GM23248 (cell line): ENCODE results near the gene ZNF616. TPM values are rescaled to one million over a fixed set of nuclear protein-coding genes. Genes with fewer than 3 reads are reported as not detected.
A peak's percentile ranks its signal among the peaks of the same experiment; 100 is the strongest.

Experiments
- DNase-seq: peaks from one replicate; pipeline ENCODE4 v3.0.0-alpha.2; 2015
- H2AFZ ChIP-seq: fragments of 200-600 bp; sonication (generic); 2 replicates; pipeline ENCODE4 v1.6.1; 2016; ENCODE audit warnings: antibody characterized with exemption
- H3F3A ChIP-seq: fragments of 200-600 bp; sonication (generic); 2 replicates; pipeline ENCODE4 v1.6.1; 2016; ENCODE audit warnings: mild to moderate bottlenecking, antibody characterized with exemption, mixed run types; ENCODE audit not compliant: insufficient read depth
- H3K27ac ChIP-seq: fragments of 200-600 bp; sonication (generic); 2 replicates; pipeline ENCODE4 v1.5.1; 2016; ENCODE audit warnings: mild to moderate bottlenecking
- H3K27me3 ChIP-seq: fragments of 200-600 bp; sonication (generic); replicated peaks from 2 replicates; pipeline ENCODE4 v1.6.1; 2016; ENCODE audit warnings: mild to moderate bottlenecking; ENCODE audit not compliant: insufficient read depth
- H3K36me3 ChIP-seq: fragments of 200-600 bp; sonication (generic); 2 replicates; pipeline ENCODE4 v1.6.1; 2016; ENCODE audit warnings: low read depth, mild to moderate bottlenecking
- H3K4me1 ChIP-seq: fragments of 200-600 bp; sonication (generic); 2 replicates; pipeline ENCODE4 v1.6.1; 2016; ENCODE audit warnings: mild to moderate bottlenecking; ENCODE audit not compliant: insufficient read depth
- H3K4me2 ChIP-seq: fragments of 200-600 bp; sonication (generic); one replicate; pipeline ENCODE4 v1.6.1; 2016; ENCODE audit warnings: mild to moderate bottlenecking; ENCODE audit not compliant: unreplicated experiment
- H3K4me3 ChIP-seq: fragments of 200-600 bp; sonication (generic); 2 replicates; pipeline ENCODE4 v1.5.1; 2016; ENCODE audit warnings: mild to moderate bottlenecking
- H3K79me2 ChIP-seq: fragments of 200-600 bp; sonication (generic); 2 replicates; pipeline ENCODE4 v1.6.1; 2016; ENCODE audit warnings: mild to moderate bottlenecking; ENCODE audit not compliant: insufficient read depth
- H3K9ac ChIP-seq: fragments of 200-600 bp; sonication (generic); 2 replicates; pipeline ENCODE4 v1.6.1; 2016; ENCODE audit warnings: mild to moderate bottlenecking
- H3K9me2 ChIP-seq: fragments of 200-600 bp; sonication (generic); 2 replicates; pipeline ENCODE4 v1.6.1; 2016; ENCODE audit warnings: mixed run types, mild to moderate bottlenecking, moderate library complexity; ENCODE audit not compliant: insufficient read depth
- H3K9me3 ChIP-seq: fragments of 200-600 bp; sonication (generic); one replicate; pipeline ENCODE4 v1.6.1; 2017; ENCODE audit warnings: low read depth
- H4K20me1 ChIP-seq: fragments of 200-600 bp; sonication (generic); 2 replicates; pipeline ENCODE4 v1.6.0; 2016; ENCODE audit not compliant: insufficient read depth
- EZH2 ChIP-seq: fragments of 200-600 bp; sonication (generic); IDR thresholded peaks from 2 replicates; pipeline ENCODE4 v1.6.1; 2018; ENCODE audit warnings: antibody characterized with exemption, mild to moderate bottlenecking; ENCODE audit not compliant: insufficient read depth, poor library complexity, severe bottlenecking
- EZH2phosphoT487 ChIP-seq: fragments of 200-600 bp; sonication (generic); IDR thresholded peaks from 2 replicates; pipeline ENCODE4 v1.6.1; 2018; ENCODE audit warnings: antibody characterized with exemption, moderate library complexity, mild to moderate bottlenecking, low read depth; ENCODE audit not compliant: insufficient read depth
- WGBS, 2 experiments: methylation state at CpG; one replicate each; pipeline ENCODE4 v1.1.6; 2015 to 2017; ENCODE audit warnings: low lambda C conversion rate in 2 of 2, low coverage in 1 of 2; ENCODE audit errors: missing lambda C conversion rate in 2 of 2; 5-methylcytosine and 5-hydroxymethylcytosine counted together
- in situ Hi-C: fragments of 300-500 bp; cut with MboI; formaldehyde crosslinking; loops from 2 replicates; pipeline ENCODE4 v1.15.0; 2020
- polyA plus RNA-seq: library from polyadenylated mRNA; unstranded; fragments of >200 nt; fragmentation: Nextera tagmentation; extraction: Ambion mirVana; gene quantifications from 2 replicates; pipeline ENCODE4 v1.2.1, GENCODE V29; 2016
- small RNA-seq: library from RNA; depleted of rRNA; stranded (forward); fragments of <200 nt; gene quantifications from one replicate; pipeline ENCODE3, GENCODE V24; 2014; ENCODE audit warnings: low read depth, low replicate concordance
- total RNA-seq: library from RNA; depleted of rRNA; stranded (reverse); fragments of >200 nt; shearing (Covaris generic); gene quantifications from 2 replicates; pipeline ENCODE4 v1.2.3, GENCODE V29; 2014; rRNA removed

Gene ZNF616
- total and polyA plus RNA-seq, 2 experiments from 2014 or later, result 4.7 to 5.8 TPM

GRCh38 chr19:52069653-52070052 lies 70.1 kb downstream of the ZNF616 start:
- no peaks in the 10 kb centered on the region for H4K20me1 ChIP-seq
- H3K27me3 ChIP-seq, result no peaks in the 10 kb centered on the region
- no peaks in the 10 kb centered on the region for H3K4me1 ChIP-seq
- H3K79me2 ChIP-seq, result peaks cover 93% of the 10 kb centered on the region
- H3F3A ChIP-seq, result peaks cover 32% of the 10 kb centered on the region
- H3K9ac ChIP-seq, result no peak overlapping the region
- 77 to 84% methylated on average over 2 of the region's 2 CpGs for WGBS, 2 experiments
- H3K27ac ChIP-seq, result no peak overlapping the region
- H3K9me3 ChIP-seq, result peaks cover 34% of the 10 kb centered on the region
- H2AFZ ChIP-seq, result no peak overlapping the region
- no peak overlapping the region for H3K4me2 ChIP-seq
- in situ Hi-C loops, result no loop called here
- no peaks in the 10 kb centered on the region for H3K9me2 ChIP-seq
- no peak for DNase-seq
- H3K36me3 ChIP-seq, result peaks cover 97% of the 10 kb centered on the region
- no peak for TF ChIP-seq EZH2phosphoT487
- no peak for TF ChIP-seq EZH2
- H3K4me3 ChIP-seq, result no peak overlapping the region

DNA sequence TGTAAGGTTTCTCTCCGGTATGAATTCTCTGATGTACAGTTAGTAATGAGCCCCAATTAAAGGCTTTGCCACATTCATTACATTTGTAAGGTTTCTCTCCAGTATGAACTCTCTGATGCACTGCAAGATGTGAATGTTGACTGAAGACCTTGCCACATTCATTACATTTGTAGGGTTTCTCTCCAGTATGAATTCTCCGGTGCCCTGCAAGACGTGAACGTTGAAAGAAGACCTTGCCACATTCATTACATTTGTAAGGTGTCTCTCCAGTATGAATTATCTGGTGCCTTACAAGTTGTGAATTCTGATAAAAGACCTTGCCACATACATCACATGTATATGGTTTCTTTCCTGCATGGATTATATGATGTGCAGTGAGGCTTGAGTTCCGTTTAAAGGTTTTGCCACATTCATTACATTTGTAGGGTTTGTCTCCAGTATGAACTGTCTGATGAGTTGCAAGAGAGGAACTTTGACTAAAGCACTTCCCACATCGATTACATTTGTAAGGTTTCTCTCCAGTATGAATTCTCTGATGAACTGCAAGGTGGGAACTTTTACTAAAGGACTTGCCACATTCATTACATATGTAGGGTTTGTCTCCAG lies 73.4 kb downstream of the ZNF616 start:
- H3K9me3 ChIP-seq, result peaks cover 27% of the 10 kb centered on the region
- WGBS, 2 experiments, result 97 to 98% methylated on average over 6 of the region's 6 CpGs
- in situ Hi-C loops, result no loop called here
- no peak for TF ChIP-seq EZH2phosphoT487
- no peak for TF ChIP-seq EZH2
- no peak overlapping the region for H3K4me2 ChIP-seq
- H3K79me2 ChIP-seq, result peaks cover 84% of the 10 kb centered on the region
- no peak overlapping the region for H3K9ac ChIP-seq
- H4K20me1 ChIP-seq, result no peaks in the 10 kb centered on the region
- H3F3A ChIP-seq, result peaks cover 23% of the 10 kb centered on the region; the same call in 1 of the 2 replicates
- no peak overlapping the region for H3K27ac ChIP-seq
- no peak overlapping the region for H2AFZ ChIP-seq
- no peak for DNase-seq
- no peaks in the 10 kb centered on the region for H3K4me1 ChIP-seq
- peaks cover 93% of the 10 kb centered on the region for H3K36me3 ChIP-seq
- H3K4me3 ChIP-seq, result peak overlapping the region; percentile 12; the same call in 1 of the 2 replicates
- no peaks in the 10 kb centered on the region for H3K9me2 ChIP-seq
- no peaks in the 10 kb centered on the region for H3K27me3 ChIP-seq

GRCh38 chr19:52065399-52065798 lies 74.3 kb downstream of the ZNF616 start:
- no peak for TF ChIP-seq EZH2
- TF ChIP-seq EZH2phosphoT487, result no peak
- DNase-seq, result no peak
- H3K27ac ChIP-seq, result no peak overlapping the region
- no peak overlapping the region for H3K9ac ChIP-seq
- H3F3A ChIP-seq, result 0 out of 2 replicates have a peak, but pooled peaks cover 17% of the 10 kb centered on the region
- H3K4me2 ChIP-seq, result no peak overlapping the region
- peaks cover 27% of the 10 kb centered on the region for H3K9me3 ChIP-seq
- H3K36me3 ChIP-seq, result peaks cover 87% of the 10 kb centered on the region
- H3K9me2 ChIP-seq, result no peaks in the 10 kb centered on the region
- H3K79me2 ChIP-seq, result peaks cover 75% of the 10 kb centered on the region
- WGBS, 2 experiments, result 98 to 100% methylated on average over 6 of the region's 6 CpGs
- H3K4me1 ChIP-seq, result no peaks in the 10 kb centered on the region
- H3K27me3 ChIP-seq, result no peaks in the 10 kb centered on the region
- H2AFZ ChIP-seq, result no peak overlapping the region
- H4K20me1 ChIP-seq, result no peaks in the 10 kb centered on the region
- H3K4me3 ChIP-seq, result 0 out of 2 replicates have a peak overlapping the region, but pooled peaks have one; percentile 12
- in situ Hi-C loops, result no loop called here

Small RNA genes lying within 50 kb of the gene (small RNA-seq; reads per million reads assigned to genes)
- gene RPL37P23, result not detected

Other genes starting within 250 kb of the ZNF616 start
- gene ZNF649, start 234.9 kb downstream of the ZNF616 start, total RNA-seq, result 3.8 and 5.8 TPM in 2 replicates
- gene ZNF649, start 234.9 kb downstream of the ZNF616 start, polyA plus RNA-seq, result 5.4 and 5.8 TPM in 2 replicates
- 3.7 and 7.1 TPM in 2 replicates for gene ZNF613, start 212.5 kb downstream of the ZNF616 start, total RNA-seq
- 3.6 and 6.1 TPM in 2 replicates for gene ZNF613, start 212.5 kb downstream of the ZNF616 start, polyA plus RNA-seq
- gene ZNF350, start 153.1 kb downstream of the ZNF616 start, total RNA-seq, result 7.3 and 7.5 TPM in 2 replicates
- gene ZNF350, start 153.1 kb downstream of the ZNF616 start, polyA plus RNA-seq, result 7.3 and 9.0 TPM in 2 replicates
- gene ZNF615, start 131.7 kb downstream of the ZNF616 start, total RNA-seq, result 6.4 and 6.9 TPM in 2 replicates
- gene ZNF615, start 131.7 kb downstream of the ZNF616 start, polyA plus RNA-seq, result 4.6 and 5.0 TPM in 2 replicates
- 8.5 and 15.9 TPM in 2 replicates for gene ZNF614, start 111.6 kb downstream of the ZNF616 start, total RNA-seq
- gene ZNF614, start 111.6 kb downstream of the ZNF616 start, polyA plus RNA-seq, result 7.0 and 7.1 TPM in 2 replicates
- 4.8 and 10.4 TPM in 2 replicates for gene ZNF432, start 91.1 kb downstream of the ZNF616 start, total RNA-seq
- gene ZNF432, start 91.1 kb downstream of the ZNF616 start, polyA plus RNA-seq, result 2.8 and 3.4 TPM in 2 replicates
- gene ZNF841, start 44.2 kb downstream of the ZNF616 start, total RNA-seq, result 15.4 and 24.5 TPM in 2 replicates
- 4.2 and 7.3 TPM in 2 replicates for gene ZNF841, start 44.2 kb downstream of the ZNF616 start, polyA plus RNA-seq
- 2.8 and 11.7 TPM in 2 replicates for gene ZNF836, start 31.7 kb upstream of the ZNF616 start, total RNA-seq
- gene ZNF836, start 31.7 kb upstream of the ZNF616 start, polyA plus RNA-seq, result 3.3 and 3.8 TPM in 2 replicates
- gene PPP2R1A, start 50.1 kb upstream of the ZNF616 start, total RNA-seq, result 191 and 248 TPM in 2 replicates
- 277 and 279 TPM in 2 replicates for gene PPP2R1A, start 50.1 kb upstream of the ZNF616 start, polyA plus RNA-seq
- 9.5 and 9.7 TPM in 2 replicates for gene ZNF766, start 129.6 kb upstream of the ZNF616 start, total RNA-seq
- gene ZNF766, start 129.6 kb upstream of the ZNF616 start, polyA plus RNA-seq, result 16.8 and 18.5 TPM in 2 replicates
- 3.8 and 5.3 TPM in 2 replicates for gene ZNF480, start 157.2 kb upstream of the ZNF616 start, total RNA-seq
- 6.6 and 7.3 TPM in 2 replicates for gene ZNF480, start 157.2 kb upstream of the ZNF616 start, polyA plus RNA-seq
- 2.8 and 3.5 TPM in 2 replicates for gene ZNF610, start 196.3 kb upstream of the ZNF616 start, total RNA-seq
- gene ZNF610, start 196.3 kb upstream of the ZNF616 start, polyA plus RNA-seq, result 3.9 and 6.0 TPM in 2 replicates
- 22.0 and 34.8 TPM in 2 replicates for gene ZNF880, start 230.0 kb upstream of the ZNF616 start, total RNA-seq
- 30.7 and 32.5 TPM in 2 replicates for gene ZNF880, start 230.0 kb upstream of the ZNF616 start, polyA plus RNA-seq